Loucy (cell line): ENCODE results near the gene EIF4G3.

Experiments
- H2AFZ ChIP-seq: fragments of 200-600 bp; sonication (generic); 2 replicates; pipeline ENCODE4 v1.6.0; 2016; ENCODE audit warnings: antibody characterized with exemption, mild to moderate bottlenecking, low read length, moderate library complexity
- H3F3A ChIP-seq: fragments of 200-600 bp; 2 replicates; pipeline ENCODE4 v1.6.0; 2016; ENCODE audit warnings: antibody characterized with exemption, low read depth, mild to moderate bottlenecking
- H3K27me3 ChIP-seq: fragments of 200-600 bp; sonication (generic); 2 replicates; pipeline ENCODE4 v1.6.1; 2014; ENCODE audit warnings: low read length, mild to moderate bottlenecking; ENCODE audit not compliant: insufficient read depth, poor library complexity, severe bottlenecking
- H3K36me3 ChIP-seq: fragments of 200-600 bp; sonication (generic); 2 replicates; pipeline ENCODE4 v1.6.1; 2016; ENCODE audit warnings: low read length; ENCODE audit not compliant: insufficient read depth
- H3K4me1 ChIP-seq: fragments of 200-600 bp; sonication (generic); 2 replicates; pipeline ENCODE4 v1.5.1; 2014; ENCODE audit warnings: low read length, mild to moderate bottlenecking; ENCODE audit not compliant: insufficient read depth, poor library complexity, severe bottlenecking
- H3K4me2 ChIP-seq: fragments of 200-600 bp; sonication (generic); 2 replicates; pipeline ENCODE4 v1.6.0; 2014; ENCODE audit warnings: antibody characterized with exemption, low read length, low read depth, mild to moderate bottlenecking; ENCODE audit not compliant: poor library complexity, severe bottlenecking
- H3K4me3 ChIP-seq: fragments of 200-600 bp; sonication (generic); 2 replicates; pipeline ENCODE4 v1.5.1; 2014; ENCODE audit warnings: low read length, mild to moderate bottlenecking, mixed read lengths; ENCODE audit not compliant: poor library complexity, severe bottlenecking
- H3K79me2 ChIP-seq: fragments of 200-600 bp; sonication (generic); 2 replicates; pipeline ENCODE4 v1.6.1; 2014; ENCODE audit warnings: low read length; ENCODE audit not compliant: insufficient read depth
- H3K9ac ChIP-seq: fragments of 200-600 bp; sonication (generic); 2 replicates; pipeline ENCODE4 v1.6.0; 2014; ENCODE audit warnings: mild to moderate bottlenecking, low read depth, low read length, moderate library complexity; ENCODE audit not compliant: poor library complexity, severe bottlenecking
- H3K9me2 ChIP-seq: fragments of 200-600 bp; sonication (generic); replicated peaks from 2 replicates; pipeline ENCODE4 v1.6.1; 2016; ENCODE audit warnings: low read depth, low read length, mixed read lengths
- H3K9me3 ChIP-seq: fragments of 200-600 bp; sonication (generic); 2 replicates; pipeline ENCODE4 v1.6.1; 2014; ENCODE audit warnings: mild to moderate bottlenecking, antibody characterized with exemption, low read length, low read depth; ENCODE audit not compliant: insufficient read depth
- H4K20me1 ChIP-seq: fragments of 200-600 bp; sonication (generic); 2 replicates; pipeline ENCODE4 v1.6.0; 2014; ENCODE audit warnings: antibody characterized with exemption, low read length, mild to moderate bottlenecking; ENCODE audit not compliant: insufficient read depth, poor library complexity, severe bottlenecking
- EZH2phosphoT487 ChIP-seq: fragments of 200-600 bp; IDR thresholded peaks from 2 replicates; pipeline ENCODE4 v1.6.1; 2018; ENCODE audit warnings: antibody characterized with exemption, mild to moderate bottlenecking, moderate library complexity, borderline replicate concordance
- TF ChIP-seq, protein P1 (sequence below): fragments of 200-600 bp; sonication (generic); conservative IDR thresholded peaks from 2 replicates; pipeline ENCODE4 v1.5.1; 2014; ENCODE audit warnings: mild to moderate bottlenecking, antibody characterized with exemption, low read length

Gene EIF4G3

DNA sequence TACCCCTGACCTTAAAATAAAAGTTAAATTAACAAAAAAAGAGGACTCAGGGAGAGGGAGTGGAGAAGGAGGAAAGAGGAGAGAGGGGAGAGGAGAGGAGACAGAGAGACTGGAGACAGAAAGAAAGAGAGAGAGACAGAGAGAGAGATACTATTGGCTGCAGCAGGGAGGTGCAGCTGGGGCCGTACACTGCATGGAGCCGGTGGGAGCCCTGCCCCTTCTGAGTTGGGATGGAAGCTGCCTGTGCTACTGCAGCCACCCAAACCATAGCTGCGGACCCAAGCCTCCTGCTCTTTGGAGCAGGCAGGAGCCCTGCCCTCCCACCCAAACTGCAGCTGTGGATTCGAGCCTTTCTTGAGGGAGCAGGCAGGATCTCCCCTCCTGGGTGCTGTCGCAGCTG is 356.9 kb downstream of the EIF4G3 start:
- H3K4me2 ChIP-seq: no peak overlapping the region
- no peaks in the 10 kb centered on the region for H3K4me1 ChIP-seq
- no peaks in the 10 kb centered on the region for H3K9me3 ChIP-seq
- H3K9ac ChIP-seq: no peak overlapping the region
- no peak overlapping the region for H3K4me3 ChIP-seq
- H3K9me2 ChIP-seq: no peaks in the 10 kb centered on the region
- no peak overlapping the region for H2AFZ ChIP-seq
- H3F3A ChIP-seq: no peaks in the 10 kb centered on the region
- no peaks in the 10 kb centered on the region for H4K20me1 ChIP-seq
- H3K79me2 ChIP-seq: no peaks in the 10 kb centered on the region
- TF ChIP-seq EZH2phosphoT487: no peak
- TF ChIP-seq, protein P1, sequence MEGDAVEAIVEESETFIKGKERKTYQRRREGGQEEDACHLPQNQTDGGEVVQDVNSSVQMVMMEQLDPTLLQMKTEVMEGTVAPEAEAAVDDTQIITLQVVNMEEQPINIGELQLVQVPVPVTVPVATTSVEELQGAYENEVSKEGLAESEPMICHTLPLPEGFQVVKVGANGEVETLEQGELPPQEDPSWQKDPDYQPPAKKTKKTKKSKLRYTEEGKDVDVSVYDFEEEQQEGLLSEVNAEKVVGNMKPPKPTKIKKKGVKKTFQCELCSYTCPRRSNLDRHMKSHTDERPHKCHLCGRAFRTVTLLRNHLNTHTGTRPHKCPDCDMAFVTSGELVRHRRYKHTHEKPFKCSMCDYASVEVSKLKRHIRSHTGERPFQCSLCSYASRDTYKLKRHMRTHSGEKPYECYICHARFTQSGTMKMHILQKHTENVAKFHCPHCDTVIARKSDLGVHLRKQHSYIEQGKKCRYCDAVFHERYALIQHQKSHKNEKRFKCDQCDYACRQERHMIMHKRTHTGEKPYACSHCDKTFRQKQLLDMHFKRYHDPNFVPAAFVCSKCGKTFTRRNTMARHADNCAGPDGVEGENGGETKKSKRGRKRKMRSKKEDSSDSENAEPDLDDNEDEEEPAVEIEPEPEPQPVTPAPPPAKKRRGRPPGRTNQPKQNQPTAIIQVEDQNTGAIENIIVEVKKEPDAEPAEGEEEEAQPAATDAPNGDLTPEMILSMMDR: no peak
- H3K27me3 ChIP-seq: no peaks in the 10 kb centered on the region
- H3K36me3 ChIP-seq: peaks cover 30% of the 10 kb centered on the region; the same call in 1 of the 2 replicates

DNA sequence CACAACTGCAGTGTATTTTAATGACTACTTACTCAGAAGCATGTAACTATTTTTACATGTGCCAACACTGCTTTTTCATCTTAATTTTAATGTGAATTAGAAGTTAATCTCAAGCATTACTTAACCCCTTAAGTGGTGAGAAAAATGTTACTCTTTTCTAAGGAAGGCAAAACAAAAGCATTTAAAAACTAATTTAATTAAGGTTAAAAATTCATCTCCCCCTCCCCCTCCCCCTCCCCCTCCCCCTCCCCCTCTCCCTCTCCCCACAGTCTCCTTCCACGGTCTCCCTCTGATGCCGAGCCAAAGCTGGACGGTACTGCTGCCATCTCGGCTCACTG is 362.2 kb downstream of the EIF4G3 start:
- Histone ChIP-seq H3K9me3 (no peaks in the 10 kb centered on the region), H3K4me3 (no peak overlapping the region), H3K9ac (no peak overlapping the region), H3K36me3 (peaks cover 12% of the 10 kb centered on the region; the same call in 1 of the 2 replicates), H3K4me2 (no peak overlapping the region), H3F3A (no peaks in the 10 kb centered on the region), H3K4me1 (no peaks in the 10 kb centered on the region), H3K9me2 (no peaks in the 10 kb centered on the region), H3K79me2 (no peaks in the 10 kb centered on the region), H3K27me3 (no peaks in the 10 kb centered on the region), H4K20me1 (no peaks in the 10 kb centered on the region), H2AFZ (no peak overlapping the region)
- TF ChIP-seq EZH2phosphoT487: no peak
- TF ChIP-seq, protein P1: no peak

DNA sequence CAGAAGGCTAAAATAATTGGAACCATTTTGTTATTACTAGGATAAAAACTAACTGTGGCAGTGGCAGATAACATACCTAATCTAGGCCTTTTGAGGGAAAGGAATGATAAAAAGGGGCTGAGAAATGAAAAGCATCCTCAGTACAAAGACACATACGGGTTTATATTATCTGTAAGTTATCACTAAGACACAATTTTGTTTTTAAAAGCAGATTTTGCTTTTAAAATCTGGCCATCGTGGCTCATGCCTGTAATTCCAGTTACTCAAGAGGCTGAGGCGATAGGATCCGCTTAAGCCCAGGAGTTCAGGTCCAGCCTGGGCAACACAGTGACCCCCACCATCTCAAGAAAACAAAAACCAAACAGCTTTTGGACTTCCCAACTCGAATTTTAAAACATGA is 364.8 kb downstream of the EIF4G3 start:
- H3K79me2 ChIP-seq: no peaks in the 10 kb centered on the region
- H3K36me3 ChIP-seq: peaks cover 8% of the 10 kb centered on the region; the same call in 1 of the 2 replicates
- H3K4me2 ChIP-seq: no peak overlapping the region

More for the DNA sequence above, 364.8 kb downstream of the EIF4G3 start:
- H3F3A ChIP-seq: no peaks in the 10 kb centered on the region
- no peak overlapping the region for H3K4me3 ChIP-seq
- no peak overlapping the region for H3K9ac ChIP-seq
- no peak for TF ChIP-seq EZH2phosphoT487
- TF ChIP-seq, protein P1: no peak
- no peaks in the 10 kb centered on the region for H3K9me2 ChIP-seq
- no peaks in the 10 kb centered on the region for H3K9me3 ChIP-seq
- no peak overlapping the region for H2AFZ ChIP-seq
- no peaks in the 10 kb centered on the region for H3K27me3 ChIP-seq
- H3K4me1 ChIP-seq: no peaks in the 10 kb centered on the region
- H4K20me1 ChIP-seq: no peaks in the 10 kb centered on the region
